ENCODE results near the gene LAG3.

GRCh38 chr12:6764011-6764828, 8.1 kb upstream of the LAG3 start:
- TF ChIP-seq CTCF (IDR thresholded peaks at IDR 0.05) (no peak), ZFX (IDR thresholded peaks at IDR 0.05; ENCODE audit: borderline replicate concordance) (no peak)
